Measurements from ENCODE around the gene MRPS33.
"Not testable (repeated sequence)": the region's sequence is repeated elsewhere in the genome, so short reads cannot be mapped to it uniquely, and the experiment has no call there.

Gene MRPS33

GRCh38 chr7:141014524-141015395, at the start of gene MRPS33:
MRPS33 (minus strand) TSS chr7:141014952; CDS start chr7:141010633, 4,319 bp downstream.
- peak; percentile 88 to 90 for DNase-seq (ENCODE audit: low read depth in 2 of 2)

- no peak for DNase-seq (ENCODE audit: low read depth in 2 of 2)
Measured at GRCh38 chr7:141057788-141058187, 43.0 kb upstream of the MRPS33 start.

GRCh38 chr7:141055146-141055545, 40.4 kb upstream of the MRPS33 start:
- no peak for DNase-seq (ENCODE audit: low read depth in 2 of 2)

- no peak for DNase-seq (ENCODE audit: low read depth in 2 of 2)
Measured at GRCh38 chr7:141053626-141054025, 38.9 kb upstream of the MRPS33 start.

GRCh38 chr7:141045842-141046620, 31.3 kb upstream of the MRPS33 start:
- no peak for DNase-seq (ENCODE audit: low read depth in 2 of 2)

GRCh38 chr7:141045126-141045841, 30.5 kb upstream of the MRPS33 start:
- no peak for DNase-seq (ENCODE audit: low read depth in 2 of 2)

GRCh38 chr7:141043616-141044015, 28.9 kb upstream of the MRPS33 start:
- no peak for DNase-seq (ENCODE audit: low read depth in 2 of 2)

- DNase-seq (ENCODE audit: low read depth in 2 of 2): no peak
Measured at GRCh38 chr7:141042222-141043193, 27.8 kb upstream of the MRPS33 start.

GRCh38 chr7:141039376-141039775, 24.6 kb upstream of the MRPS33 start:
- DNase-seq (ENCODE audit: low read depth in 2 of 2): no peak

- not testable (repeated sequence) for DNase-seq (ENCODE audit: low read depth in 2 of 2)
Measured at GRCh38 chr7:141038100-141038499, 23.3 kb upstream of the MRPS33 start.

GRCh38 chr7:141032539-141033323, 18.0 kb upstream of the MRPS33 start:
- DNase-seq (ENCODE audit: low read depth in 2 of 2): not testable (repeated sequence)

GRCh38 chr7:141028767-141029166, 14.0 kb upstream of the MRPS33 start:
- no peak for DNase-seq (ENCODE audit: low read depth in 2 of 2)

- no peak for DNase-seq (ENCODE audit: low read depth in 2 of 2)
Measured at GRCh38 chr7:141027043-141027442, 12.3 kb upstream of the MRPS33 start.

GRCh38 chr7:141024668-141025067, 9.9 kb upstream of the MRPS33 start:
- no peak for DNase-seq (ENCODE audit: low read depth in 2 of 2)

GRCh38 chr7:141023295-141023694, 8.5 kb upstream of the MRPS33 start:
- no peak for DNase-seq (ENCODE audit: low read depth in 2 of 2)

GRCh38 chr7:141017555-141017954, 2.8 kb upstream of the MRPS33 start:
- DNase-seq (ENCODE audit: low read depth in 2 of 2): no peak

GRCh38 chr7:141016349-141016748, 1.6 kb upstream of the MRPS33 start:
- no peak for DNase-seq (ENCODE audit: low read depth in 2 of 2)

GRCh38 chr7:141014125-141014523, 628 bp downstream of the MRPS33 start:
- no peak for DNase-seq (ENCODE audit: low read depth in 2 of 2)

GRCh38 chr7:141013345-141013715, 1.4 kb downstream of the MRPS33 start:
- DNase-seq (ENCODE audit: low read depth in 2 of 2): no peak

- DNase-seq (ENCODE audit: low read depth in 2 of 2): no peak
Measured at GRCh38 chr7:141012696-141013344, 1.9 kb downstream of the MRPS33 start.

Measured in fibroblast of skin of left biceps (primary cell).